GM04503 (cell line): Measurements from ENCODE around the gene DCAF6.
A peak's percentile ranks its signal among the peaks of the same experiment; 100 is the strongest.
"Not testable (repeated sequence)": the region's sequence is repeated elsewhere in the genome, so short reads cannot be mapped to it uniquely, and the experiment has no call there.

Experiments
- DNase-seq: peaks from one replicate; pipeline ENCODE4 v3.0.0-alpha.2; 2012; ENCODE audit warnings: low read depth

Gene DCAF6

DNA sequence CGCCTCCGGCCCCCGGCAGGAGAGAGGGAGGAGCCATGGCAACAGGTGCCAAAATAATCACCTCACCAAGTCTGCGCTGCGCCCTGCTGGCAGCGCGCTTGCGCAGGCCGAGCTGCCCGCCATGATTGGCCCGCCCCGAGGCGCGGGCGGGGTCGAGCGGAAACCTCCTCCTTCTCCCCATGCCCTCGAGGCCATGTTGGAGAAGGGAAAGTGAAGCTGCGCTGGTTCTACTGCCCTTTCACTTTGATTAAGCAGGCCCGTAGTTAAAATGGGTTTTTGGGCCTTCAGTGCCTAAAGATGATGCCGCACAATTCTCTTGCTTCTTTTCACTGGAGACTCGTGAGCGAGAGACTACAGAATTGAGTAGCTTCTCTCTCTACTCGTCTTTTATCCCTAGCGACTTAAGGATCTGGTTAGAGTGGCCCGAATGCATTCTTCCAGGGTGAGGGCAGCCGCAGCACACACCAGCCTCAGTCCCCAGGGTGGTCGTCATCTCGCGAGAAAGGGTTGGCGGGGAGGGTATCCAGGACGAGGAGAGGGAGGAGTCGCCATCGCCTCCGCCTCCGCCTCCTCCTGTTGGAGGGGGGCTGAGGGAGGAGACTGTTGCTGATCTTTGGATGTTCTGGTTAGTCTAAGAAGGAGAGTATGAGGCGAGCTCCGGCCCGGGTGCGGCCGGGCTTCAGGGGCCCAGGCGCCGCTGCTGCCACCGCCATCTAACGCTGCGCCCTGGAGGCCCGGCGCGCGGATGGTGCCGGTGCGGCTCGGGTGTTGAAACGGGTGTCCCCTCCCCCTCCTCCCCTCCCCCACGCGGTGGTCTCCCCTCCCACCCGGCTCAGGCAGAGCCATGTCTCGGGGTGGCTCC, at the start of gene DCAF6:
DCAF6 (plus strand) TSS at position 616 of the 862 bp plus-strand sequence; CDS start at position 845, 229 bp downstream.
- peak; percentile 93 for DNase-seq

GRCh38 chr1:167887187-167887586, 49.3 kb upstream of the DCAF6 start:
- not testable (repeated sequence) for DNase-seq

GRCh38 chr1:167890400-167890799, 46.1 kb upstream of the DCAF6 start:
- DNase-seq = no peak

- DNase-seq = no peak
These were observed 42.7 kb upstream of the DCAF6 start for GRCh38 chr1:167893798-167894197.

DNA sequence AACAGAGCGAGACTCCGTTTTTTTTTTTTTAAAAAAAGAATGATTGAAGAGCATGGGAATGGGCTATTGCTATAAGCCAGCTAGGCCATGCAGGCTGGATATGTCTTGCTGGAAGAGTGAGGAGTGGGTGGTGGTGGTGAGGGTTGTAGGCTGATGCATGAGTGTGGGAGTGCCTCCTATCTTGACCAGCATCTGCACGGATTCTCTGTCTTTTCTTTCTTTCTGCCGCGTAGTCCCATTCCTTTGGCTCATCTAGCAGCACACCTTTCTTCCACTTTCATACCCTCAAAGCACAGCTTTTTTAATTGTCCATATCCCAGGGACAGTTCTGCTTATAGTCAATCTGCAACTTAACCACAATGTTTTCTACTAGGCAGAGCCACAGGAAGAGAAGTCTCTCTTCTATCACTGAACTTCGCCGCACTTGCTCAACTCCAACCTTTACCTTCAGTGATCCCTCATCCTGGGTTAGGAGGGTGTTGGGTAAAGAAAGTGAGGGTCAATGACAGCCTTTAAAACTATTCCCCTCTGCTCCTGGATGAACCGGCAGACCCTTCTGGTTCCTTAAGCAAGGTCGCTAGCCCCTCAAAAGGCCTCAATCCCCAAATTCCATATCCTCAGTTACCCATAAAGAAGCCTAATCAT, 37.8 kb upstream of the DCAF6 start:
- no peak for DNase-seq

- DNase-seq = no peak
These were observed 37.2 kb upstream of the DCAF6 start for GRCh38 chr1:167899253-167899681.

- DNase-seq = no peak
These were observed 35.6 kb upstream of the DCAF6 start for GRCh38 chr1:167900907-167901306.

- no peak for DNase-seq
These were observed 31.8 kb upstream of the DCAF6 start for GRCh38 chr1:167904652-167905130.

DNA sequence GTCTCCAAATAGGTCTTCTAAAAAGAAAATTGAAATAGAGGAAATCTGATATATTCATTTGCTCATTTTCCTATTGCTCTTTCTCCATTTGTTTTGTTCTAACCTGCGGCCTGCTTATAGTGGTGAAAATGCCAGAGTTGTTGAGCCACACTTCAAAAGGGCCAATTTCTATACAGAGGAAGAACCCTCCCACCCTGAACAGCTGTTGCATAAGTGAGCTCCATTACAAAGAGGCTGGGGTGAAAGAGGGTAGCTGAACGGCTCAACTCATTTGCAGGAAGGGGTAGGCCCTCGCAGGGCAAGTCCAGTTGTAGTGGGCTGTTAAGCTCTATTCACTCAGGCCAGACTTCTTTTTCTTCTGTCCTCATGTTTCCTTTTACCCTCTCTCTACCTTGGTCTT, 31.3 kb upstream of the DCAF6 start:
- DNase-seq = no peak

- no peak for DNase-seq
These were observed 30.8 kb upstream of the DCAF6 start for GRCh38 chr1:167905671-167906070.

DNA sequence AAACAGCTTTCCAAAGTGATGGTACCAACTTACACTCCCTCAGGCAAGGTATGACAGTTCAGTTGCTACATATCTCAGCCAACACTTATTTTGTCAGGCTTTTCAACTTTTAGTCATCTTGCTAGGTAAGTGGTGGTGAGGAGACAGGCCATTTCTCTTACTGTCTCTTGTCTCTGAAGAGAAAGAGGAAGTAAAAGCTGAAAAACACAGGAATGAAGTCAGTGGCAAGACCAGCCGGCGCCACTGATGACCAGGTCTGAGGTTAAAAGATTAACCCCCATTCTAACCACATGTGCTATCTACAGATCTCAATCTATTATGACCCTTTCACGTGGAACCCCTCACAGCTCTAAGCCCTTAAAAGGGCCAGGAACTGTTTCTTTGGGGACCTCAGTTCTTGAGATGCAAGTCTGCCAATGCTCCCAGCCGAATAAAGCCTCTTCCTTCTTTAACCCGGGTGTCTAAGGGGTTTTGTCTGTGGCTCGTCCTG, 26.7 kb upstream of the DCAF6 start:
- DNase-seq = no peak

GRCh38 chr1:167910530-167910929, 26.0 kb upstream of the DCAF6 start:
- DNase-seq = no peak

DNA sequence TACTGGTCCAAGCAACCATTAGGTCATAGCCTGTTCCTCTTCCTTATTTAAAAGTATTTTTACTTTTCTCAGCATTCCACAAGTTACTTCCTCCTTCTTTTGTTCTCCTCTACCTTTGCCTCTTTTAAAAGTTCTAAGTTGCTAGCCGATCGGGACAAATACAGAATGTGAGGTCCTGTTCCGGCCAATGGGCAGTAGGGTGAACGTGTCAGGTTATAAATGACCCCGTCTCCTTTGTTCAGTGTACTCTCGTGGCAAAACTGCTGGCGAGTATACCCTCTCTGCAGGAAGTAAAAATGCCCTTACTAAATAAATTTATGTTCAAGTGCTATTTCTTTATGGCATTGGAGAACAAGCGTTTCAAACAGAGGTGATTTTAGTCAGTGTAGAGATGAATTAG, 25.1 kb upstream of the DCAF6 start:
- DNase-seq = no peak

DNA sequence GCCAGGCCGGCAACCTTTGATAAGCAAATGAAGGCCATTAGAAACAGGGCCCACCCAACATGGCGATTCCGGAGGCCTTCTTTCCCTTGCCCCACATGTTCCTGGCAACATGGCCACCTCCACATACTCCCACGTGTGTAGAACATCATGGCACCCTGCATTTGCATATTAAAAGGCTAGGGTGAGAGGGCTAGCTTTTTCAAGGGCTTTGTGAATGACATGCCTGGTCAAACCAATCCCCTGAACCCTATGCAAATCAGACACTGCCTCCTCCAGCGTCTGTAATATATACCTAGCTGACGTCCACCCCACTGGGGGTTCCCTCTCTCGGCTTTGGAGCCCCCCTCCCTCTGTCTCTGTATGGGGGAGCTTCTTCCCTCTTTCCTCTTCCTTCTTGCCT, 24.2 kb upstream of the DCAF6 start:
- DNase-seq = no peak

DNA sequence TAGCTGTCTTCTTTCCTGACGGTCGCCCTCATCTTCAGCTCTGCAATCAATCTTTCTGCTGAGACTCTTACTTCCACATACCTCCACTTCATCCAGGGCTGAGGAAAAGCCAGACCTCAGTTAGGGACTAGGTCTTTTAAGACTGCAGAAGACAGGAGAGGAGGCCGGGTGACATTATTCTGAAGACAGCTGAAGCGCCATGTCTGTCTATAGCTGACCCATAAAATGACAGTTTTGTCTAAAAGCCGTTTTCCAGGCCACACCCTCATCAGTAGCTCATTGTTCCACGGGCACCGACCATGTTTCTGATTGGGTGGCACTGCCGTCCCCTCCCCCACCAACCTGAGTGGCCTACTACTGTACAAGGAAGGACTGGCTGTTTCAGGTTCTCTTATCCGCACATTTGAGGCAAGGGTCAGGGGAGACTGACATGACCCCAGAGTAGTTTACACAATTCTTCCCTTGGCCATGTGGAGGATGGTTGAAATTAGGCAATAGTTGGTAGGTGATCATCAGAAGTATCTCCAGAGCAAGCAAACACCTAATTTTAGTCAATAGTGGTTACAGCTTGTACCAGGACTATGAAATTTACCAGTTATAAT, 22.5 kb upstream of the DCAF6 start, which contains the start of gene ADCY10:
ADCY10 (minus strand) TSS at position 240 of the 602 bp plus-strand sequence. CDS start 8,994 bp downstream, outside the sequence.
- no peak for DNase-seq

GRCh38 chr1:167915569-167915968, 20.9 kb upstream of the DCAF6 start:
- no peak for DNase-seq

- DNase-seq = no peak
These were observed 19.5 kb upstream of the DCAF6 start for GRCh38 chr1:167916766-167917511.

DNA sequence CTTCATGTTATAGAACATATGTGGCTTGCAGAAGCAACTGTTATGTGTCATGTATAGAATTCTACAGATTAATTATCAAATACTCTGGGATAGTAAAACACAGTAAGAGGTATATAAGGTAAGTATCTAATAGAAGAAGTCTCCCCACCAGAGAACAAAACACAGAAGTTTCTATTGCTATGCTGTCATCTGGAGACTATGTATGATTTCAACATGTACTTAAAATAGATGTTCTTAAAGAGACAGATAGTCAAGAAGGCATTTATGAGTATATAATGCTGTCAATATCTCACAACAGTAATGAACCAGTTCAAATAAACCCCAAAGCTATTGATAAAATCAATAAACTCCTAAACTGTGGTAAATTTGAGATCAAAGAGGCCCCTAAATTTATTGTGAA, 14.5 kb upstream of the DCAF6 start:
- DNase-seq = no peak

DNA sequence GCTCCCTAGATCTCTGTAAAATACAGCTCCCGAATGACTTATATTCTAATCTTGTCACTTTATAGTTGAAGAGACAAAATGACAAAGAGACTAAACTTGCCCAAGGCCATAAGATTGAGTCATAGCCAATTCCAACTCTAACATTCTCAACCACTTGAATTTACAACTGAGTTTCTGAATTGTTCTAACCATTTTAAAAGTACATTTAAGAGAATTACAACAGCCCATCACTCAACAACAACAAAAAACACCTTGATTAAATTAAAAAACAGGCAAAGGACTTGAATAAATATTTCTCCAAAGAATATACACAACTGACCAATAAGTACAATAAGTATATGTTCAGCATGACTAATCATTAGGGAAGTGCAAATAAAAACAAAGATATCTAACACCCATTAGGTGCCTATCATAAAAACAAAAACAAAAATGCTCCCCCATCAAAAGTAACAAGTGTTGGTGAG, 13.8 kb upstream of the DCAF6 start:
- DNase-seq = no peak

DNA sequence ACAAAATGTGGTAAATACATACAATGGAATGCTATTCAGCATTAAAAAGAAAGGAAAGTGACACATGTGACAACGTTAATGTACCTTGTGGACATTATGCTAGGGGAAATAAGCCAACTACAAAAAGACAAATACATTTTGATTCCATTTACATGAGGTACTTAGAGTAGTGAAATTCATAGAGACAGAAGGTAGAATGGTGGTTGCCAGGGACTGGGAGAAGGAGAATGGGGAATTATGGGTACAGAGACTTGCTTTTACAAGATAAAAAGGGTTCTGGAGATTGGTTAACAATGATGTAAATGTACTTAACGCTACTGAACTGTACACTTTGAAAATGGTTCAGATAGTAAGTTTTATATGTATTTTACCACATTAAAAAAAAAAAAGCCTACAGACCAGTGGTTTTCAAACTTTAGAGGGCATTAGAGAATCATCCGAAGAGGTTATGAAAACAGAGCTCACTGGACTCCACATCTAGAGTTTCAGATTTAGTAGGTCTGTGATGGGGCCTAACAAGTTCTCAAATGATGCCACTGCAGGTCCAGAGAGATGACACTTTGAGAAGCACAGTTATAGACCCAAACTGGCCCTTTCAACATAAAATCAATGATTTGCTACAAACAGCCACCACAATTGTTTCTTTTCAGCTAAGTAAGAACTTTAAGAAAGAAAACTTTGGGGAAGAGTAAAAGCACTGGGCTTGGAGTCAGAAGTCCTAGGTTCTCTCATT, 13.0 kb upstream of the DCAF6 start:
- no peak for DNase-seq

DNA sequence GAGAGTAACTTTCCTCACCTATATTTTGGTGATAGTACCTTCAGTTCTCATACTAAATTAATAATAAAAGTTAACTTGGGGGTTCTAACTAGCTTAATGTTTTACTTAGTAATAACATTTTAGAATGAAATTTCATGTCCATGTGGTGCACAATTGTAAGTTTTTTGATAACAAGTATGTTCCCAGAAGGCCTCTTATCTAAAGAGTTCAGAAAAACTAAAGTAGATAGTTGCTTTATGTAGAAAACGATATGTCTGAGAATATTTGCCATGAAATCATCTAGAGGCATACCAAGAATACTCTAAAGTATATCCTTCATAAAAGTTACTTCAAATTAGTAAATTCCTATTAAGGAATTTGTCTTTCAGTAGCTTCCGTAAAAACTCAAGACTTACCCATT, 12.4 kb upstream of the DCAF6 start:
- DNase-seq = no peak
